Measurements from ENCODE around the gene TRPM4.

Gene TRPM4

DNA sequence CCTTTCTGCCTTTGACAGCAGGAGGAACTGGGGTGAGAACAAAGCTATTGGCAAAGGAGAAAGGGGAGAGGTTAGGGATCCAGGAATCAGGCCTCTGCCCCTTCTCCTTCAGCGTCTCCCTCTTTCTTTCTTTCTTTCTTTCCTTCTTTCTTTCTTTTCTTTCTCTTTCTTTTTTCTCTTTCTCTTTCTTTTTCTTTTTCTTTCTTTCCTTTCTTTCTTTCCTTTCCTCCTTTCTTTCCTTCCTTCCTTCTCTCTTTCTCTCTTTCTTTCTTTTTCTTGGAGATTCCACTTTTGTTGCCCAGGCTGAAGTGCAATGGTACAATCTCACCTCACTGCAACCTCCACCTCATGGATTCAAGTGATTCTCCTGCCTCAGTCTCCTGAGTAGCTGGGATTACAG lies 75.6 kb downstream of the TRPM4 start:
- DNase-seq: no peak

- DNase-seq: no peak
Measured at GRCh38 chr19:49241769-49242168, 84.2 kb downstream of the TRPM4 start.

GRCh38 chr19:49243129-49243528 lies 85.5 kb downstream of the TRPM4 start:
- no peak for DNase-seq

DNA sequence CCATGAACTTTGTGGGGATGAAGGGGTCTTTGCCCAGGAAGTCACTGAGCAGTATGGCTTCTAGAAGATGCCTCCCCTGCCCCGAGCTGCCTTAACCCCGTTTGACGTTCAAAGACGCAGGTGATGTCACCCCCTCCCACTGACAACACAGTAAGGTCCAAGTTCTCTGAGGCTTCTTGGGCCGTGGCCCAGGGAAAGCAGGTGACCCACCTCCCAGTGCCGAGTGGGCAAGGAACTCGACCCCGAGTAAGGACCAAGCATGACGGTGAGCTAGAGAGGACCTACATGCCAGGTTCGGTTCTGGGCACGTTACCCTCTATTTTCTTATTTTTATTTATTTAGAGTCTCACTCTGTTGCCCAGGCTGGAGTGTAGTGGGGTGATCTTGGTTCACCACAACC lies 86.1 kb downstream of the TRPM4 start:
- DNase-seq: no peak

DNA sequence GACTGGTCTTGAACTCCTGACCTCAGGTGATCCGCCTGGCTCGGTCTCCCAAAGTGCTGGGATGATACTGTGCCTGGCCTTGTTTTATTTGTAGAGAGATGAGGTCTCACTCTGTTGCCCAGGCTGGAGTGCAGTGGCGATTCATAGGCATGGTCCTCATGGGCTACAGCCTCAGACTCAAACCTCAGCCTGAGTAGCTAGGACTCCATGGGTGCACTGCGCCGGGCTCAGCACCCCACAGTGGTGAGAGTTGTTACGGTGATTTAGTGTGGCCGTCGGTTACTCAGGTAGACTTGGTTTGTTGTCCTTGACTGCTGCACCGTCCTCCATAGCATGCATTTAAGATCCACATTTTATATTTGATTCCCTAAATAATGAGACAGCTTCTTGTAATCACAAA lies 86.7 kb downstream of the TRPM4 start:
- DNase-seq: no peak

GRCh38 chr19:49247676-49248075 lies 90.1 kb downstream of the TRPM4 start:
- no peak for DNase-seq

DNA sequence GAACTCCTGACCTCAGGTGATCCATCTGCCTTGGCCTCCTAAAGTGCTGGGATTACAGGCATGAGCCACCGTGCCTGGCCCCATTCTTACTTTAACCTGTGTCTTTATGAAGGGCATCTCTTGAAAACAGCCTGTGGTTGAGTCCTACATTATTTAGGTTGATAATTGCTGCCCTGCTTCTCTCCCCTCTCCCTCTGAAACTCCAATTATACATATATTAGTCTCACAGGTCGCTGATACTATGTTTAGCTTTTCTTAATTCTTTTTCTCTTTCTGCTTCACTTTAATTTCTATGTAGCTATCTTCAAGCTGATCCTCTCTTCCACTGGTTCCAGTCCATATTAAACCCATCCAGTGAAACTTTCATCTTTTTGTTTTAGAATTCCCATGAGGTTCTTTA lies 92.3 kb downstream of the TRPM4 start:
- DNase-seq: no peak

DNA sequence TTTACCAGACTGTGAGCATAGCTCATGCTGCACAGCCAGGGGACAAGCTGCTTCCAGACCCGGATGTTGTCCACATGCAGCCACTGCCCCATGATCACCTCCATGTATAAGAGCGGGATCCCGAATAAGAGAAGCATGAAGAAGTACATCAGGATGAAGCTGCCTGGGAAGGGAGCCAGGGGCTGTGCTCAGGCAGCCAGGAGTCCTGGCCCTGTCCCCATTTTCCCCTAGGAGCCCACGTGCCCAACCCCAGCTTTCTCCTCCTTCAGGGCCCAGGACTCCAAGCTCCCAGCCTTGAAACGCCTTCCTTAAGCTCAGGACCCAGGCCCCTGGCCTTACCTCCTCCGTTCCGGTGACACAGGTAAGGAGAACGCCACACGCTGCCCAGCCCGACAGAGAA lies 98.1 kb downstream of the TRPM4 start:
- DNase-seq: no peak

- DNase-seq: no peak
Measured at GRCh38 chr19:49256691-49257090, 99.1 kb downstream of the TRPM4 start.
